Activated naive CD8-positive, alpha-beta T cell treated with anti-CD3 and anti-CD28 coated beads, Interleukin-2, amount 50 U/mL, for 24 hours (primary cell): ENCODE measurements around the gene DNAAF5.

Source experiments
- ATAC-seq: fragments of 150-1000 bp; cut with Tn5 transposase; one replicate; pipeline ENCODE4 v1.10.0; 2021
- DNase-seq: peaks from one replicate; pipeline ENCODE4 v3.0.0; 2021
- H3K27ac Mint-ChIP-seq: one replicate; pipeline ENCODE4 v1.8.0; 2021; ENCODE audit warnings: mild to moderate bottlenecking, mixed read lengths
- H3K27me3 Mint-ChIP-seq: one replicate; pipeline ENCODE4 v1.8.0; 2021; ENCODE audit warnings: mixed read lengths
- H3K36me3 Mint-ChIP-seq: one replicate; pipeline ENCODE4 v1.8.0; 2021; ENCODE audit warnings: low read depth, mixed read lengths
- H3K4me1 Mint-ChIP-seq: one replicate; pipeline ENCODE4 v1.8.0; 2021; ENCODE audit warnings: mixed read lengths
- H3K4me3 Mint-ChIP-seq: one replicate; pipeline ENCODE4 v1.8.0; 2021; ENCODE audit warnings: mild to moderate bottlenecking, moderate library complexity, mixed read lengths
- H3K9me3 Mint-ChIP-seq: one replicate; pipeline ENCODE4 v1.8.0; 2021; ENCODE audit warnings: mixed read lengths

Gene DNAAF5

DNA sequence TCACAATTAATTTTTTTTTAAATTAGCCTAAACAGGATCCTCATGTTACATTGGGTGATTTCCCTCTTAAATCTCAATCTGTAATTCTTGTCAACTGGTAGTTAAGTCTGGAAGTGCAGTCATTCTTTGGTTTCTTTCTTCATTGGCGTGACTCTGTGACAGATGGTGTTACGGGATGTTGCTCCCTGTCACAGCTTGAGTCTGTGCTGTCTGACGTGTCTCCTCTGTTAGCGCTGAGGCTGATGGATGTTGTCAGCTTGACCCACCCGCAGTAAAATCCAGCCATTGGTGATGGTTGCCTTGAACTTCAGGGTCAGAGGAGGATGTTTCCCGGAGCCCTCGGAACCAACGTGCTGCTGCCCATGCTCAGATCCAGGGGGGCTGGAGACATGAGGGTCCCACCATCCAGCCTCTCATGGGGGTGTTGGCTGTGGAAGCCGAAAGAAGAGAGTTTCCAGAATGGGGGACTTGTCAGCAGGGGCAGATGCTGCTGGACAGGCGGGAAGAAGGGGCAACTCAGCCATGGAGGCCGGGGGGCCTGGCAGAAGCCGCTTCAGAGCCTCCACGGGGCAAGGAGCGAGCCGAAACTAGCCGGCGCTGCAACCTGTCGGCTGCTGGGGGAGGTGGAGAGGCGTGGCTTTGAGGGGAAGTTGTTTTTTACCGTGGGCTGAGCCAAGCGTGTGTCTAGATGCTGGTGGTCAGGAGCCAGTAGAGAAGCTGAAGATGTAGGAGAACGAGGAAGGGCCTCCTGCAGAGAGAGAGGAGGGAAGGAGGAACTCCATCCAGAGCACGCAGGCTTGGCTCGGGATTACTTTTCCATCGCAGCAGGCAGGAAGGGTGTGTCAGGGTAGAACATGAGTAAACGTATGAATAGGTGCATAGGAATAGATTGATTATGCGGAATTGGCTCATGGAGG, 109.2 kb downstream of the DNAAF5 start:
- Mint-ChIP-seq H3K27me3 (no peaks in the 10 kb centered on the region), H3K4me1 (peaks cover 43% of the 10 kb centered on the region), H3K36me3 (peaks cover 18% of the 10 kb centered on the region), H3K4me3 (no peak overlapping the region), H3K9me3 (no peaks in the 10 kb centered on the region), H3K27ac (peak overlapping the region; percentile 2)
- ATAC-seq (no peak), DNase-seq (no peak)
